ENCODE data around the gene TIMELESS. TPM values are rescaled to one million over a fixed set of nuclear protein-coding genes. Genes with fewer than 3 reads are reported as not detected.
A peak's percentile ranks its signal among the peaks of the same experiment; 100 is the strongest.
"Not testable (repeated sequence)": the region's sequence is repeated elsewhere in the genome, so short reads cannot be mapped to it uniquely, and the experiment has no call there.

Gene TIMELESS
- total RNA-seq = 11.7 to 21.0 TPM (median 12.1 TPM) in 3 replicates
- long read RNA-seq, full-length matches to known transcripts = 26 of 43 reads
- long read RNA-seq, partial matches to known transcripts = 3 of 43 reads
- long read RNA-seq, other reads (novel, unspliced or antisense) = 14 of 43 reads

DNA sequence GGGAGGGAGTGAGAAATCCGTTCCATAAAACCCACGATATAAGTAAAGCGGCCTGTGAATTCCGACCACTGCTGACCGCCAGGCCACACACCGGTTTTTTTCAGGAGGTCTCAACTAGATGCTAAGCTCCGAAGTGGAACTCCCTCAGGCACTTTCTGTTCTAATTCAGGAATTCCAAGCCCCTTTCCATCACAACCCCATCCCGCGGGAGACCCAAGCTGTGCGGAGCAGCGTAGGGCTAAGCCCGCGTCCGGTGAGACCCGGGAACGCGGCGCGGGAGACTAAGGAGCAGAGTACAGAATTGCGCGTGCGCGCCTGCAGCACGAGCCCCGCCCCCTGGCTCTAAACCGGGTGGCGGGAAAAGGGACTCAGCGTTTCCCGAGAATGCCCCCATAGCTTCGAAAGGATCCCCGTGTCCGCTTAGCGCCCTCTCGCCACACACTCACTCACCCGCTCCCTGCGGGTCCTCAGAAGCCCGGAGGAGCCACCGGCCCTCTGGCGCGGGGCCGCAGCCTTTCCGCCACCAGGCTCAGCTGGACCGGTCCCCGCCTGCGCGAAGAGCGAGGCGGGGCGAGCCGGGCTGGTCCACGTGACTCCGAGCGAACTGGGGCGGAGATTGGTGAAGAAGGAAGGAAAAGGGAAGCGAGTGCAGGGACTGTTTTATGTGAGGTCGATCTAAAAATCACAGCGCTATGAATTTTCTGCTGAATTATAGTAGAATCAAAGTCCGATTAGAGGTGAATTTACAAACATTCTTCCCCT is at the start of gene TIMELESS:
Gene TIMELESS, minus strand, starts transcription at position 567 of the 762 bp plus-strand sequence. CDS start 15,256 bp downstream, outside the sequence.
- peak; percentile 46 for TF ChIP-seq CTCF (IDR thresholded peaks at IDR 0.05)
- Mint-ChIP-seq H3K9me3 (ENCODE audit: low read depth) (peaks cover 2% of the 10 kb centered on the region), H3K4me1 (ENCODE audit: low read depth) (peaks cover 16% of the 10 kb centered on the region), H3K27me3 (ENCODE audit: low read depth) (peaks cover under 1% of the 10 kb centered on the region), H3K4me3 (ENCODE audit: unreplicated experiment) (peak within 1 kb of the TSS; percentile 92), H3K36me3 (ENCODE audit: low read depth) (no peaks in the 10 kb centered on the region), H3K27ac (ENCODE audit: unreplicated experiment) (peak within 1 kb of the TSS; percentile 97)
- DNase-seq (ENCODE audit: low spot score) = peak; percentile 95

DNA sequence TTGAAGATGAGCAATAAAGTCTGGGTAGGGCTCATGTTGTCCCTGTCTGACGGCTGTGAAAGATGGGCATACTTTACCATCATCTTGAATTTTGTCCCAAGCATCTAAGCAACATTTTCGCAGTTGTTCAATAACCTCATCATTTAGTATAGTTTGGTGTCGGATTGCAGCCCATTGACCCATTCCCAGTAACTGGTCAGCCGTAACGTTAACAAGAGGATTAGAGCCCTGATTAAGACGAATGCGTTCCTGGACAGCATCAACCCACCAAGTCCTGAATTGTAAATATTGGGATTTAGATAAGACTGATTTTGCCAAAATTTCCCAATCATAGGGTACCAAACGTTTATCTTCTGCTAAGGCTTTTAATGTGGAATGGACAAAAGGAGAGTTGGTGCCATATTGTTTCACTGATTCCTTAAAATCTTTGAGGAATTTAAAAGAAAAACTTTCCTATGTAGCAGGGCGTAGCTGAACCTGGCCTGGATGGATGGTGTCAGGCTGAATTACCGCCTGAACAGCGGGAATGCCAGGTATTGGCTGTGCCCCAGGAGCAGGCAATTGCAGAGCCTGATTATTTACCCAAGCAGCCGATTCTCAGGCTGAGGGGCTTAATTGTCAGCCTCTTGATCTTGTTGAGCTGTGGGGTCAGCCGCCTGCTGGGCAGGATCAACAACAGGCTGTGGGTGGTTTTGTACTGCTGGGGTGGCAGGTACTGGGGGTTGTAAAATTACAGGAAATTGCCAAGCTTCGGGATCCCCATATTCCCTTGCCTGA is 49.1 kb upstream of the TIMELESS start:
- H3K9me3 Mint-ChIP-seq (ENCODE audit: low read depth); H3K27ac Mint-ChIP-seq (ENCODE audit: unreplicated experiment); H3K4me3 Mint-ChIP-seq (ENCODE audit: unreplicated experiment); H3K36me3 Mint-ChIP-seq (ENCODE audit: low read depth); DNase-seq (ENCODE audit: low spot score); H3K27me3 Mint-ChIP-seq (ENCODE audit: low read depth); H3K4me1 Mint-ChIP-seq (ENCODE audit: low read depth): not testable (repeated sequence)

DNA sequence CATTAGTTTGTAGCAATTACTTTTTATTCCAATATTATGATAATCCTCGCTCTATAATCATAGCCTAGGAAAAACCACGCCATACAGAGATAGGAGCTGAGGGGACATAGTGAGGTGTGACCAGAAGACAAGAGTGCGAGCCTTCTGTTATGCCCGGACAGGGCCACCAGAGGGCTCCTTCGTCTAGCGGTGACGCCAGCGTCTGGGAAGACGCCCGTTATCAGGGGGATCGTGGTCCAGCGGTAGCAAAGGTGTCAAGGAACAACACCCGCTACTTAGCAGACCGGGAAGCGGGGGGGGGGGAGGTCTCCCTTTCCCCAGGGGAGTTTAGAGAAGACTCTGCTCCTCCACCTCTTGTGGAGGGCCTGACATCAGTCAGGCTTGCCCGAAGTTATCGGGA is 47.5 kb upstream of the TIMELESS start:
- not testable (repeated sequence) for H3K9me3 Mint-ChIP-seq (ENCODE audit: low read depth); DNase-seq (ENCODE audit: low spot score); H3K4me1 Mint-ChIP-seq (ENCODE audit: low read depth); H3K4me3 Mint-ChIP-seq (ENCODE audit: unreplicated experiment); H3K27ac Mint-ChIP-seq (ENCODE audit: unreplicated experiment); H3K36me3 Mint-ChIP-seq (ENCODE audit: low read depth); H3K27me3 Mint-ChIP-seq (ENCODE audit: low read depth)
- TF ChIP-seq CTCF (IDR thresholded peaks at IDR 0.05) = peak; percentile 73

DNA sequence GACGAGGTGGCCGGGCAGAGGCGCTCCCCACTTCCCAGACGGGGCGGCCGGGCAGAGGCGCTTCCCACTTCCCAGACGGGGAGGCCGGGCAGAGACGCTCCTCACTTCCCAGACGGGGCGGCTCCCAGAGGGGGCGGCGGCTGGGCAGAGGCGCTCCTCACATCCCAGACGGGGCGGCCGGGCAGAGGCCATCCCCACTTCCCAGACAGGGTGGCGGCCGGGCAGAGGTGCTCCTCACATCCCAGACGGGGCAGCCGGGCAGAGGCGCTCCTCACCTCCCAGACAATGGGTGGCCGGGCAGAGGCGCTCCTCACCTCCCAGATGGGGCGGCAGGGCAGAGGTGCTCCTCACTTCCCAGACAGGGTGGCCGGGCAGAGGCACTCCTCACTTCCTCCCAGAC is 45.3 kb upstream of the TIMELESS start:
- not testable (repeated sequence) for H3K27ac Mint-ChIP-seq (ENCODE audit: unreplicated experiment); H3K36me3 Mint-ChIP-seq (ENCODE audit: low read depth); H3K4me1 Mint-ChIP-seq (ENCODE audit: low read depth); DNase-seq (ENCODE audit: low spot score); H3K4me3 Mint-ChIP-seq (ENCODE audit: unreplicated experiment); H3K9me3 Mint-ChIP-seq (ENCODE audit: low read depth)
- H3K27me3 Mint-ChIP-seq (ENCODE audit: low read depth) = peaks cover 21% of the 10 kb centered on the region

- DNase-seq (ENCODE audit: low spot score); H3K36me3 Mint-ChIP-seq (ENCODE audit: low read depth); H3K9me3 Mint-ChIP-seq (ENCODE audit: low read depth); H3K27ac Mint-ChIP-seq (ENCODE audit: unreplicated experiment); H3K4me1 Mint-ChIP-seq (ENCODE audit: low read depth); H3K4me3 Mint-ChIP-seq (ENCODE audit: unreplicated experiment): not testable (repeated sequence)
- H3K27me3 Mint-ChIP-seq (ENCODE audit: low read depth) = peaks cover 24% of the 10 kb centered on the region
These were observed 44.8 kb upstream of the TIMELESS start for GRCh38 chr12:56494106-56494415.

GRCh38 chr12:56493409-56494105 is 44.3 kb upstream of the TIMELESS start:
- H3K4me1 Mint-ChIP-seq (ENCODE audit: low read depth); DNase-seq (ENCODE audit: low spot score); H3K9me3 Mint-ChIP-seq (ENCODE audit: low read depth); H3K4me3 Mint-ChIP-seq (ENCODE audit: unreplicated experiment); H3K36me3 Mint-ChIP-seq (ENCODE audit: low read depth); H3K27ac Mint-ChIP-seq (ENCODE audit: unreplicated experiment): not testable (repeated sequence)
- H3K27me3 Mint-ChIP-seq (ENCODE audit: low read depth) = peaks cover 26% of the 10 kb centered on the region

- peaks cover 2% of the 10 kb centered on the region for H3K9me3 Mint-ChIP-seq (ENCODE audit: low read depth)
- TF ChIP-seq CTCF (IDR thresholded peaks at IDR 0.05) = no peak
- peaks cover 36% of the 10 kb centered on the region for H3K27me3 Mint-ChIP-seq (ENCODE audit: low read depth)
- peaks cover 1% of the 10 kb centered on the region for H3K36me3 Mint-ChIP-seq (ENCODE audit: low read depth)
- no peak overlapping the region for H3K27ac Mint-ChIP-seq (ENCODE audit: unreplicated experiment)
- H3K4me3 Mint-ChIP-seq (ENCODE audit: unreplicated experiment) = no peak overlapping the region
- peaks cover 14% of the 10 kb centered on the region for H3K4me1 Mint-ChIP-seq (ENCODE audit: low read depth)
- no peak for DNase-seq (ENCODE audit: low spot score)
These were observed 41.1 kb upstream of the TIMELESS start for GRCh38 chr12:56490360-56490759.

Measured in chondrocyte (in vitro differentiated cells).